Measurements from ENCODE around the gene SEMA7A.

Gene SEMA7A

DNA sequence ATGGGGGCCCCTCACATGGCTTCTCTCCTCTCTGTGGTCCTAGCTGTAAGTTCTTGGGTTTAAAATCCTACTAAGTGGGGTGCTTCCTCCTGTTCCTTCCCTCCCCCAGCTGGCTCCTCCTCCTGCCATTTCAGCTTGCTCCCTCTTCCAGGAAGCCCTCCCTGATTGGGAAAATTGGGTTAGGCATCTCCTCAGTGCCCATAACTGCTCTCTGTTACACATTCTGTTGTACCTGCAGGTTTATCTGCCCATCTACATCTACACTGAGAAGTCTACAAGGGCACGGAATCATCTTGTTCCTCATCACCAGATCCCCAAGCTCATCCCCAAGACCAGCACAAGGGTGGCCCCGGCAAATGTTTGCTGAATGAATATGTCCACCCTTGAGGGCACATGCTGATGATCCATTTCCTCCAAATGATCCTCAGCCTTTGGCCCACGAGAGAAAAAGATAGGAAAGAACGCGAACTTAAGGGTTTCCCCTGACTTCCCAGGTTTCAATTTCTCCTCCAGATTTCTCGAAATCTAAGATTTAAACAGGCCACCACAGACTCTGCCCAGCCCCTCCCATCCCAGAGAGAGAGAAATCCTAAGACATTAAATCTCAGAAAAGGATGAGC lies 3.9 kb downstream of the SEMA7A start:
- DNase-seq: no peak

DNA sequence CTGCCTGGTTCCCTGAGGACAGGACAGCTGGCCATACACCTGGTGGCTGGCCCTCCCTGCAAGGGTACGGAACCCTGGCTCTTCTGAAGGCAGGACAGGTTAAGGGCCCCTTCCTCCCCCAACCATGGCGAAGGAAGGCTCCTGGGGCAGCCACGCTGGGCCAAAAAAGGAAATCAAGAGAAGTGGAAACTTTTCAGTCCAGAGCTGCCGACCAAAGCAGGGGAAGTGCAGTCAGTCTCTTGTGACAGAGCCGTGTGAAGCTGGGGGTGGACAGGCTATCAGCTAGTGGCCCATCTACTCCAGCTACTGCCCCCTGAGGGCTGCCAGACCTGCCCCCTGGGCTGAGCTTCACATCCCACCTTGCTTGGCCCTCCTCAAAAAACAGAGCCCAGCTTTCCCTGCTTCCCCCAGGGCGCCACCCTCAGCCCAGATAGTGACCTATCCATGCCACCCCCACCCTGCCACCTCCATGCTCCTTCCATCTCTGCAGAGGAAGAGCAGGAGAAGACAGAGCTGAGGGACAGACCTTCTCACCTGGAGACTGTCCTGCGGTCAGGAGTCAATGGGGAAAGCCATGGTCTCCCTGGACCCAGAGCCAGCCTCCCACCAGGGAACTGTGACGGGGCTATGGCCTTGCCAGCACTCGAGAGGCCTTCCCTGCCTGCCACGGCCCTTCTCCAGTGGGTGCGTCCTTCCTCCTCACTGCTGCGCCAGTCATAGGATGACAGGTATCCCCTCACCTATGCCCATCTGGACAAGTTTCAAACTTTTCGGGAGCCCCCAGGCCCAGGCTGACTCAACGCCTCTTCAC lies 4.6 kb downstream of the SEMA7A start:
- no peak for DNase-seq

DNA sequence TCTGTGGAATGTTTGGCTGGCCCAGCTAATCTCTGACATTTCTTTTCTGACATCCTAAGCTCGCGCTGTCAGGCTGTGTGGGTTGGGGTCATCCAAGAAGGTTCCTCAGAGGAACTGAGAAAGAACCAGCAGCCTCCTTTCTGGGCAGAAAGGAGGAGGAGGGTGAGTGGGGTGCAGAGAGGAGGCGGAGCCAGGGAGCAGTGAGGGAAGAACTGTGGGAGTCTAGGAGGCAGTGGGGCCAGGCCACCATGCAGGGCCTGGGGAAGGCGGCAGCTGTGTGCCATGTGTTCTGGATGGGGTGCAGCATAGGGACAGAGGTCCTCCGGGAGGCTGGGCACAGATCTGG lies 5.3 kb downstream of the SEMA7A start:
- DNase-seq: no peak

DNA sequence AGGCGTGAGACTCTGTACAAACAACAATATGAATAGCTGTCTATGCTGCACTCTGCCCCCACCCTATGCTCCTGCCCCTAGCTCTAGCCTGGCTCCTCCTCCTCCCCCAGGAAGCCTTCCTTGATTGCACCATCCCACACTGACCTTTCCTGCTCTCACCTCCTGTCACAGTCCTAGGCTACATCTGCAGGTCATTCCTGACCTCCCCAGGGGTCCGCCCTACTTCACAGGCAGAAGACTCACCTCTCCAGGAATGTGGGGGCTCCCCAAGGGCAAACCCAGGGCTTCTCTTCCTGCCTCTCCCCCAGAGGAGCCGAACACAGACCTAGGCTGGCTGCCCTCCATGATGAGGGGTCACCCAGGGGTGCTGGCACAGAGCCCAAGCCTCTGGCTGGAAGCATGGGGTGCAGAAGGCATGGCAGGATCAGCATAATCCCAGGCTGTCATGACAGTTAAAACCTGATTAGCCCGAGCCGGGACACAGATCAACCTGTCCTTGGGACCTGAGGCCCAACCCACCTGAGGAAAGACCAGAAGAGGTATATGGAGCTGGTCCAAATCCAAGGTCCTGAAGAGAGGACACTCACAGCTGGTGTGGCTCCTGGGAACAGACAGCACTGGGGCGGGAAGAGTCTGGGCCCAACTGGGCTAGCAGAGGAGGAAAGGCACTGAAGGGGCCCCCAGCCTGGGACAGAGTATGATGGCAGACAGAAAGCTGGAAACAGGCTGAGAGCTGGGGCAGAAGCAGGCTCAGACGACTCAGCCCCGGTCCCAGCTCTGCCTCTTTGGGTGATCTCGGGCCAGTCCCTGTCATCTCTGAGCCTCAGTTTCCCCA lies 5.9 kb downstream of the SEMA7A start:
- DNase-seq: no peak

DNA sequence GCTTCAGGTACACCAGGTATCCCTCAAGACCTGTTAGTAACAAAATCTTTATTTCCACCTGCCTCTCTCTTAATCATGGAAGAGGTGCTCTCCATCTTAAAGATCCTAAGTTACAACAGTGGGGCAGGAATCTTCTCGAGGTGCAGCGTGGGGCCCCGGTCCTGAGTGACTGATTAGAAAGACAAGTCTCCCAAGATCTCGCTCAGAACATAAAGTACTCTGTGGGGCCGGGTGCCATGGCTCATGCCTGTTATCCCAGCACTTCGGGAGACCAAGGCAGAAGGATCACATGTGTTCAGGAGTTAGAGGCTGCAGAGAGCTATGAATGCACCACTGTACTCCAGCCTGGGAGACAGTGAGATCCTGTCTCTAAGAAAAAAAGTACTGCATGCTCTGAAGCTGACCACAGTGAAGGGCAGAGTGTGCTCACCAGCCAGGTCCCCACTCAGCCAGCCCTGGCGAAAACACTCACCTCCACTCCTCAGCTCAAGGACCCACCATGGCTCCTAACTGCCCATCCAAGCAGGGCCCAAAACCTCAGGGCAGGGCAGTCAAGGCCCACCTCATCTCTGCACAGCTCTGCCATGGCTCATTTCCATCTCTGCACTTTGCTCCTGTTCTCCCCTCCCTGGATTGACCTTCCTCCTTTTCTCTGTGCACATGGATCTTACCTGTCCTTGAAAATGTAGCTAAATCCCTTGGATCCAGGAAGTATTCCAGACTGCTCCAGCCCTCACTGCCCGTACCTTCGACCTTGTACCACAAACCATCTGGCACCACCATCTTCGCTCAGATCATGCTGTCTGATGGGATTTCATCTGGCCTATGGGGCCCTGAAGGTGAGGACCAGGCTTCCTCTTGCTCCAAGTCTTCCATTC lies 7.1 kb downstream of the SEMA7A start:
- no peak for DNase-seq

DNA sequence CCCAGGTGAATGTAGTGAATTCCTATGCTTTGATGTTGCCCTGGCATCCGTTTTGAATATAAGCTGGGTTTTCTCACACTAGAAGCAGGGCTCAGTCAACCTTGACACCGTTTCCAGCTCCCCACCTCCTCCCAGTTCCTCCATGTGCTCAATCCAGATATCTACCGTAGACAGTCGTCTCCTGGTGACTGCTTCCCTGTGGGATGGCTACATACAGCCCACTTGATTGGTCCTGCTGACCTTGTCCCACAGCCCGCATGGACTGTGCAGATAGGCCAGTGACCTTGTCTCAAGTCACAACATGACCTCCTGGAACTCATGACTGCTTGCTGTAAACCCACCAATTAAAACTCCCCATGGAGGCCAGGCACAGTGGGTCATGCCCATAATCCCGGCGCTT lies 8.1 kb downstream of the SEMA7A start:
- DNase-seq: no peak

DNA sequence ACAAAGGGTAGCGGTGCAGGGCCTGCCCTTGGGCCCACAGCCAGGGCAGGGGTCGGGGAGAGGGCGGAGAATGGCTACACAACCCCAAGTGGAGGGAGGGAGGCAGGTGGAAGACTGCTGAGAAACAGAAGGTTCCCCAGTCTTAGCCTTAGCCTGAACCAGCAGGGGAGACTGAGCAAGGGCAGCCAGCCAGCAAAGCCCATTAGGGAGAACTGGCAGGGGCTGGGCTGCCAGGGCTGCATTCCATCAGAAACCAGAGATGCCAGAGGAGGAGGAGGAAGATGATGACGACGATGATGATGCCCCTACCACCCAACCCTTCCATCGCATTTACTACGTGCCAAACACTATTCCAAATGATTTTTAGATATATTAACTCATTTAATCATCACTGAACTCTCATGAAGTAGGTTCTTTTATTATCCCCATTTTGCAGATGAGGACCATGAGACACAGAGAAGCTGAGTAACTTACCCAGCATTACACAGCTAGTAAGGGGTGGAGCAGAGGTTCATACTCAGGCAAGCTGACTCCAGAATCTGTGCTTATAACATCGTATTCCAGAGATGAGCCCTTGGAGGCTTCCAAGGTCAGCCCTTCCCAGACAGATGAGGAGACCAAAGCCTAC lies 8.7 kb downstream of the SEMA7A start:
- no peak for DNase-seq

DNA sequence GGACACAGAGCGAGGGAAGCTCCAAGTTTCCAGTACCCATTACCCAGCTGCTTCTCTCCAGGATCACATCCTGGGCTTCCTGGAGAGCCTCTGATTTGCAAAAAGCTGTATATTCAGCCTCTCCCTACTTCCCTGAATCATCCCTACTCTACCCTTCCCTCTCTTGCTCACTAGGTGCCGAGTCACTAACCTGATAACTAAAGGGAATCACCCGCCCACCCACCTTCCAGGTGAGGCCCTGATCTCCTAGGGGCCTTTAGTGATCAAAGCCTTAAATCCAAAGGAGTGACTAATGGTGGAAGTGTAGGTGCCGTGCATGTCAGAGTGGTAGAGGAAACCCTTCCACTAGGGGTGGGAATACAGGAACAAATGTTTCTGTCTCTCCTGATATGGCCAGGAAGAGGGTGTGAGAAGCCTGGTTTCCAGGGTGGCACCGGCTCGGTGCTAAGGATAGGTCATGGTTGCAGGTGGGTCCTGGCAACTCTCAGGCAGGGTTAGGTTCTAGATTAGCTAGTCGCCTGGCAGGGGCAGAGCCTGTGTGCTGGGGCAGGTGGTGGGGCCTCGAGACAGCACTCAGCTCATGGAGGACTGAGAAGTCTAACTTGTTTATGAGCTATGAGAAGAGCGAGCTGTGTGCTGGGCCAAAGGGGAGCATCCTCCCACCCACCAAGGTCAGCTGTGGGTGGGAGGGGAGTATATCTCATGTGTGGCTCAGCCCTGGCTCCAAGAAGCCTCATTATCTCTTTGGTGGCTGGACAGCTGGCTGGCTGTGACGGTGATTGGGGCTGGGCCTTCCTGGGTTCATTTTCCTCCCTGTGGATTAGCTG lies 10.1 kb downstream of the SEMA7A start:
- no peak for DNase-seq

DNA sequence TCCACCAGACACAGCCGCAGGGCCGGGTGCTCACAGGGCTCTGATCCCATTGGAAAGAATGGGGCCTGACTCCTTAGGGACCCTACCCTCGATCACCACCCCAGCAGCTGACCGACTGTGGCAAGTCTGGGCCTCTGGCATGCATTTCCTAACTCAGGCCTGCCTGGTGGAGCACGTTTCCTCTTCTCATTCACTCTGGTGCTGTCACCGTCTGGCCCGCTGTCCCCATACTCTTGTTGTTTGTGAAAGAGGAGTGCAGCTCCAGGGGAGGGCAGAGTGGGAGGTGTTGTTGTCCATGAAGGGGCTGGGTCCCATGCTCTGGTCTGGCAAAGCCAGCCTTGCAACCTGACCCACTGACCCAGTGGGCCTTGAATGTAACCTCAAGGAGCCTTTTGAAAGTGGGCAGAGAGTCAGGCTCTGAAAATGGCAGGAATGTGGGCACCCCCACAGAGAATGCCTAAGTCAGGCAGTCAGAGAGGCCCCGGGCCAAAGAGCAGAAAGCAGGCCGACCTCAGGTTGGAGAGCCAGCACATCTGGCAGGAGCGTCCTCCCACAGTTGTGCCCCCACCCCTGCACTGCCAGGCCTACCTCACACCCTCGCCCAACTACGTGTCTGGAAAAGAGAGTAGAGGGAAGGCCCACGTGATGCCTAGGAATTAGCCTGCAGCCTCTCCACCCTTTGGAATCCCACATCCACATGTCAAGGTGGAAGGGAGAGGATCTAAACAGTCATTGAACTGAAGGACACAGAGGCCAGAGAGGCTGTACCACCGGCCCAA lies 10.9 kb downstream of the SEMA7A start:
- DNase-seq: no peak

DNA sequence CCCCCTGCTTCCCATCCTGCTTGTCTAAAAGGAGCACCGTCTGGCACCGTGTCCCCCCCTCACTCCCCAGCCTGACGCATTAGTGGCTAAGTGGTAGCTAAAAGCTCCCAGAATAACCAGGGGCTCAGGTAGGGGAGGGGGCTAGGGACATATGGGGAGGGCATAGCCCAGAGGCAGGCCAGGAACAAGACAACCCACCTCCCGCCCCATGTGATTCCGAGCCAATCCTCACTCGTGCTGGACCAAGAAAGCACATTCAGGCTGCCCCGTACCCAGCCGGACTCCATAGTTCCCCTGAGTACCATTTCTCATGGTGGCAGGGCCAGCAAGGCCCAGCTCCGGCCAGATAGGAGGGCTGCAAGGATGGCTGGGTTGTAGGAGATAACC lies 11.5 kb downstream of the SEMA7A start:
- DNase-seq: no peak

DNA sequence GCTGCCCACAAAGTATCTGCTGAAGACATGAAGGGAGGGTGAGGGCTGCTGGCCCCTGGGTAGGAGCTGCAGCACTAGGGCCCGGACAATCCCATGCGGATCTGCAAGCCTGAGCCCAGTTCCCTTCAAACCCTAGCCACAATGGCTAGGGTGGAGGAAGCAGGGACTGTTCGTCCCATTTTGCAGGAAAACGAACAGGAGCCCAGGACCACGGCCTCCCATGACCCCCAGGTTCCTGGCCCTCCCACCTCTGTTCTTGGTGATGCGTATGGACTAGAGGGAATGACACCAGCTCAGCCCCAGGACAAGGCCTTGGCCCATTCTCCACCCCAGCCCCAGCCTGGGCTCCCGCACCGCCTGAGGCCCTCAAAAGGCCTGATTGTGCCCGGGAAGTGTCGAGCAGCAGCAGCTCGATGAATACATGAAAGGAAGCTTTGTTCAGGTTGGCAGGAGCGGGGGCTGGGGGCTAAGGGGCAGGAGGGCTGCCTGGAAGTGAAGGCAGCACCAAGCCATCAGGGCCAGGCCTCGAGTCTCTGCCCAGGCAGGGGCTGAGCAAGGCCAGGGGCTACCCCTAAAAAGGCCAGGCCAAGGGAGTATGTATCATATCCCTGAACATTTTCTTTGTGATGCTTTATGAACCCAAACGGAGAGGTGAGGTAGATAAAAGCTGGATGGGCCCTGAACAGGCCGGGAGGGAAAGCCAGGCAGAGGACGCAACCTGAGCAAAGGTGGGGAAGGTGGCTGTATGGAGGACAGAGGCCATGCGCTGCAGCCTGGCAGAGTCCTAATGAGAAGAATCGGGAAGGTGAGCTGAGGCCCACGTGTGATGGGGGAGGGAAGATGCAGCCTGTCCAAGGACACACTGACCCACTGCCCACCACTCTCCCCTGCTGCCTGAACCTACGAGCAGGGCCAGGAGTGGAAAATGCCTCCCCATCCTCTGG lies 12.2 kb downstream of the SEMA7A start:
- no peak for DNase-seq

DNA sequence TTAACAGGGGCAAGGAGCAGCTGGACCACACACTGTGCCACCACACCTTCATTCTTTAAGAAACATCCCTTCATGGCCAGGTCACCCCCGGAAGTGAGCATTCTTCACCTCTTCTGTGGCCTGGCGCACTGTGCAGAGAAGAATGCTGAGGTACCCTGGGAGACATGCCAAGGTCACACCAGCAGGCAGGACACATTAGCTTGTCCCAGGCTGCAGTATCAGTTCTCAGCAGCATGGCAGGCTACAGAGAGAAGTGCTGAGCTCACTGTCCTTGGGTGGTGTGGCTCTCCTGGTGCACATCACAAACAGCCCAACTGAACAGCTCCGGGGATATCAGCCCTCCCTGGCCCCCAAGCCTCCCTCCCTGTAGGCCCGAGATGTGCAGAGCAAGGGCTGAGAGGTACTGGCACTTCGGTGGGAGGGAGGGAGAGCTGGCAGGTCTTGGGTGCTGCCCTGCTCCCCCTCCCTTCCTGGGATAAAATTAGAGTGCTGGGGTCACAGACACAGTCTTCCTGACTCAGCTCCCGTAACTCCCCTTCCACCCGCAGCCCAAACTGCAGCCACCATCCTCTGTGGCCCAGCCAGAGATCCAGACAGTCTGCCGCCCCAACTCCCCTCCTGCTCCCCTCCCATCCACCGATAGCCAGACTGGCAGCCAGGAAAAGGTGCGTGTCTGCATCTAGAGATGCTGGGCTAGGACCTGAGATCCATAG lies 13.4 kb downstream of the SEMA7A start:
- DNase-seq: no peak

DNA sequence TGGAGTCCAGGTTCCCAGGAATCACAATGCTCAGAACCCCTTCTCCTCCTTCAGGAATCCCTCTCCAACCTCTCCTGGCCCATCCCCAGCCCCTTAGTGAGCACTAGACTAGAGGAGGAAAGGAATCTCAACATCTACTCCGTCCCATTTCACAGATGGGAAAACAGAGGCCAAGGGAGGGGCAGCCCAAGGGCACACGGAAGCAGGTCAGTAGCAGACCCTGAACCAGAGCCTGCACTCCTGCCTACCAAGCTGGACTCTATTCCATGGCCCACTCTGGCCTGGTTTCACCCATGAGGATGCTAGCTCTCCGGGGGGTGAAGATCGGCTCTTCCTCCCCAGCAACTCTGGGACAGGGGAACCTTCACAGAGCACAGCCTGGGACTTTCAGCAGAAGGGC lies 14.3 kb downstream of the SEMA7A start:
- DNase-seq: no peak

DNA sequence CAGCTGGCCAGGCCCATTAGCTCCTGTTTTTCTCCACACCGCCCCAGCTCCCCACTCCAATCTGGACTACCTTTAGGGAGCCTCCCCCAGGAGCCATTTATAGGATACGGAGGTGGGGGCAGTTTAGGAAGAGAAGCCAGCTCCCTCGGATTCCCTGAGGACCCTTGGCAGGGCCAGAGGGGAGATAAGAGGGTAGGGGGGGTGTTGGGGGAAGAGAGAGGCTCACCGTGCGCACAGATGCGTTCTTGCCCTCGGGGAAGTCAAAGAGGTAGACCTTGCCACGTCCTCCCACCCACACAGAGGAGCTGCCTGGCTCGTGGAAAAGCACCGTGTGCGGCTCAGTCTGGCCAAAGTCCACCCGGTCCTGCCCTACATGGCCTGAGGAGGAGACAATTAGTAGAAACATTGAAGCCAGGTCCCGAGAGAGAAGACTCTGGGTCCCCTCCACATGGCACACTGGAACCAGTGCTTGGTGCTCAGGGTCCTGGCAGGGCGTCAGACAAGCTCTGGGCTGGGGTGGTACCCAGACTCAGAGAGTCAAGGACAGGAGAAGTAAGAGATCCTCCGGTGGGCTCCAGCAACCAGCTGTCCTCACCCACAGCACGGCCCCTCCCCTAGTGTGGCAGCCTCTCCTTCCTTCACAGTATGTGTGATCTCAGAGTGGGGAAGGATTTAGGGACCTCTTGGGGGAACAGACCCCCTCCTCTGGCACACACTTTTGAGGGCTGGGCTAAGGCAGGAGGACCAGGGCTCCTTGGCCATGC lies 15.0 kb downstream of the SEMA7A start:
- DNase-seq: no peak

DNA sequence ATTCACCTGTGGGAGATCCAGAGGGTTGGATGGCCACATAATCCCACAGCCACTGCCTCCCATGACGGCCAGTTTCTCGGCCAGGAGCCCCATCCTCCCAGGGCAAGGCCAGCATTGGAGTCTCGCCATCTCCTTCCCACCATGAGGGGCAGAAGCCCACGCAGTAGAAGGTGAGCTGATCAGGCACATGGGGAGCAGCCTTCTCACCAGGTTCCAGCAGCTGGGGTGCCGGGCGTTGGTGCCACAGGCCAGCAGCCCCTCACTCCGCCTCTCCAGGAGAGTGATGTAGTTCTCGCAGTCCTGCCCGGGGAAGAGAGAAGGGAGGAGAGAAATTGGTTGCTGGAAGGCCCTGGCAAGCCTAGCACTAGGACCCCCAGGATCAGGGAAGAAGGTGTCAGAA lies 16.1 kb downstream of the SEMA7A start:
- DNase-seq: no peak

DNA sequence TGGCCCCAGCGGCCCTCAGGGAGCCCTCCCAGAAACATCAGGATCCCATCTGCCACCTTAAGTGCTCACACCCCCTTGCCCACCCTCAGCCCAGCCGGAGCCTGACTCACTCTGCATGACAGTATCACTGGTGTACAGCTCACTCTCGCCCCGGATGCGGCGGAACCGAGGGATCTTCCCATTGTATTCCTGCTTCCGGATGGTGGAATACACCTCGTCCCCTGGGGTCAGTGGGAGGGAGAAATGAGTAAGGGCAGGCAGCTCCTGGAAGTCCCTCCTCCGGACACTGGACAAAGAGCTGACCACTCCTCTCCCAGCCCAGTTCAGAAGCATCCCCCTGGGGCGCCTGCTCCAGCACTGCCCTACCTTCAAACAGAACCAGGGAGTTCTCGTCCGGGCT lies 16.5 kb downstream of the SEMA7A start:
- DNase-seq: no peak

DNA sequence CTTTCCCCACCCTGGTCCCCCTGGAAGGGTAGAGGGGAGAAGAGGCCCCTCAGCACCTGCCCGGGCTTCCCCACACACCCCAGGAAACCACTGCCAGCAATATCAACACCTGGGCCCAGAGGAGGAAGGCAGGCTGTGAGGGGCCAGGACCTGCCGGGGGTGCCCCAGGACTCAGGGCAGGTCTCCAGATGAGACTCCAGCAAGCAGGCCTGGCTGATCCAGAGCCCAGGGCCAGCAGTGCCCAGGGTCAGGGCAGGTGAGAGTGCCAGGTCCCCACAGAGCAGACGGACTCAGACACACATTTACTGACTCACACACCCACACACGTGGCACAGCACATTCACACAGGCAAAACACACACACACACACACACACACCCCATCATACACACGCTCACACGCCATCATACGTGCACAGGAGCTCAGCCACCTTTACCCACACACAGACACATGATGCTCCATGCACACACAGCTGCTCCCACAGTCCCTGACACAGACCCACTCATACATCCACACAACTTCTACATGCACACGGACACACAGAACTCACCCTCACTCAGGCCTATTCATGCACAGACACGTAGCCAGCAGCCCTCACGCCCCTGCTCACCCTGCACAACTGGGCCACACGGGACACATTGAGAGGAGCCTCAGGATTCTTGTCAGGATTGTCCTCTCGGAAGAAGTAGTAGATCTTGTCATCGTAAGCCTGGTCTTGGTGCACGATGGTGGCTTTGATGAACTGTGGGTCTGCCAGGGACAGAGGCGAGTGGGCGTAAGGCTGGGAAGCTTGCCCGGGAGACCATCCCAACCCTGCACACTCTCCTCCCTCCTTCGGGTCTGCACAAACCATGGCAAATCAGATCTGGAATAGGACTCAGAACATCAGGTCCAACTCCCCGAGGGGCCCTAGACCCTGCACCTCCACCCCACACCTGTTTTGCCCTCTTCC lies 17.5 kb downstream of the SEMA7A start:
- no peak for DNase-seq

All from NCI-H1436 treated with DMSO at 0.1 percent for 48 hours (cell line).